Right forelimb (tissue), 1 donor: ENCODE results near the gene TMEM37.

Experiments
- DNase-seq: peaks from one replicate; pipeline ENCODE4 v3.0.0-alpha.2; 2018

The TMEM37 gene

DNA sequence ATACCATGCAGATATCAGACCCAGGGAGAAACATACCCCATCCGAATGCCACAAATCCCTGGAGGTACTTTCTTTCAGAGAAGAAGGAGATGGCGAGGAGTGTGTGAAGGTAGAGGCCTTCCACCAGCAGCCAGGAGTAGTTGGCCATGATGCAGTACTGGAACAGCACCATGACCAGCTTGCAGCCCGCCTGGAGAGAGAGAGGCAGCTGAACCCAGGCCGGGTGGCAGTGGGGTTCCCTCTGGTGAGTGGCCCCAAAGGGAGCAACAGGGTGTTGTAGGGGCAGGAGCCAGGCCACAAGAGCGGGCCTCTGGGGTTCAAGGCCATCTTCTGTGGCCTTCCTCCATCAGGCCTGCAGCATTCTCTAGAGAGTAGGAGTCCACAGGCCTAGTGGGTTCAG, 30.2 kb downstream of the TMEM37 start:
- no peak for DNase-seq

- DNase-seq = no peak
Observed at GRCh38 chr2:119462574-119462973, 30.9 kb downstream of the TMEM37 start.

- no peak for DNase-seq
Observed at GRCh38 chr2:119463136-119463535, 31.5 kb downstream of the TMEM37 start.

- DNase-seq = no peak
Observed at GRCh38 chr2:119463990-119464389, 32.3 kb downstream of the TMEM37 start.

DNA sequence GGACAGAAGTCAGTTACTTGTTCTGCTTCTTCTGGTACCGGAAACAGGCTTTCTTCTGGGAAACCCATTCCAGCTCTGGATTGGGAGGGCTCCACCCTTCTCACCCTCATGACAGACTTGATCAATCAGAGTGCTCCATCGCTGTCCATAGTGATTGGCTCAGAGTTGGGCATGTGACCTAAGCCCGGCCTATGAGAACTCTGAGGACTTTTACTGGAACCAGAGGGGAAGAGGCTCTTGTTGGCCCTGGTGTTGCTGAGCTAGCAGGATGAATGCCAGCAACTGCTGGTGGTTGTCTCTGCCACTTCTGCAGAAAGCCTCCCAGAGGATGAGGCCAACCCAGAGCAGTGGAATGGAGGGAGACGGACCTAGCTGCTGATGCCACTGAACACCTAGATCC, 33.3 kb downstream of the TMEM37 start:
- no peak for DNase-seq

DNA sequence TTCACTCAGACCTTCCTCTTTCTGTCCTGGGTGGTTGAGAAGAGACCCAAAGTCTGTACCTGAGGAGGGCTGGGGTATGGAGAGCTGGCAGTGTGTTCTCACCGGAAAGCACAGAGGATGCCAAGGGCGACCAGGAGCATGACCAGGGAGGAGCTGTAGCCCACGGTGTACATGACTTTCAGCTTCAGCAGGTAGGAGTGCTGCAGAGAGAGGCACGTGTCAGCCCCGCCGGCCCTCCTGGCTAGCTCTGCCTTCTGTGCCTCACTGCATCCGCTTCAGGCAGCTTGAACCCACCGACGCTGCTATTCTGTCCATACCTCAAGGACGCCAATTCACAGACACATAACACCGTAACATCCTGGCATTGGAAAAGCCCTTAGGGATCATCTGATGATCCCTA, 34.0 kb downstream of the TMEM37 start:
- no peak for DNase-seq

DNA sequence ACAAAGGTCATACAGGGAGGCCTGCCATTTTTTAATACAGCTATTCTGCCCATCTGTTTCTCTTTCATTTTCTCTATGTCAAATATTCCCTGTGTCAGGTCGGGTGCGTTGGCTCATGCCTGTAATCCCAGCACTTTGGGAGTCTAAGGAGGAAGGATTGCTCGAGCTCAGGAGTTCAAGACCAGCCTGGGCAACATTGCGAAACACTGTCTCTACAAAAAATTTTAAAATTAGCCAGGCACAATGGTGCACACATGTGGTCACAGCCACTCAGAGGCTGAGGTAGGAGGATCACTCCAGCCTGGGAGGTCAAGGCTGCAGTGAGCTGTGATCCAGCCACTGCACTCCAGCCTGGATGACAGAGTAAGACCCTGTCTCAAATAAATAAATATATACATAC, 34.7 kb downstream of the TMEM37 start:
- no peak for DNase-seq

DNA sequence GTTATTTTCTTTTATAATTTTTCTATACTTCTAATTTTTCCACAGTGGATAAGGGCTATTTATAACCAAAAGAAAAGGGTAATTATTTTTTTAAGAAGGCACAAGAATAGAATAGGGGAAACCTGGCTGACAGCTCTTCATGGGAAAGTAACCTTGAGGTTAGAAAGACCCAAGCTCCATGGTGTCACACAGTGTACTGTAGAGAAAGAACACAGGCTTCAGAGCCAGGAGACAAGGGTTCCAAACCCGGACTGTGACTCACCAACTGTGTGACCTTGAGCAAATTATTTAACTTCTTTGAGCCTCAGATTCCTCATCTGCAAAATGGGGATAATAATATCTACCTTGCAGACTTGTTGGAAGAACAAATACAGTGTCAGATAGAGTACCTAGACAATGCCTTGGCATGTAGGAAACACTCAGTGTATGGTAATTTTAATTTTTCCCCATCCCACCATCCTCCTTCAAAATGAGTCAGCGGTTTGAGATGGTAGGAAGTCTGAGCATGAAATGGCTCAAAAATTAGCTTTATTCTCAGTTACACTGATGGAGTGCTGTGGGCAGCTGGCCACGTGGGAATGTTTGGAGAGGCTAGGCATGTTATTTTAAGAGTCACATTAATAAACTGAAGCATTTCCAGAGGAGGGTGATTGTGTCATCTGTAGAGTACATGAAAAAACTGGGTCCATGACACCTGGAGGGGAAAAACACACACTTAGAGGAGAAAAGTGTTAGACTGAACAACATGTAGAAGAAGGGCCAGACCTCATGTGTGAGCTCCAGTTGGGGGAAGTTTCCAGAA, 36.7 kb downstream of the TMEM37 start:
- DNase-seq = no peak

- peak; percentile 23 for DNase-seq
Observed at GRCh38 chr2:119469131-119469530, 37.5 kb downstream of the TMEM37 start.

DNA sequence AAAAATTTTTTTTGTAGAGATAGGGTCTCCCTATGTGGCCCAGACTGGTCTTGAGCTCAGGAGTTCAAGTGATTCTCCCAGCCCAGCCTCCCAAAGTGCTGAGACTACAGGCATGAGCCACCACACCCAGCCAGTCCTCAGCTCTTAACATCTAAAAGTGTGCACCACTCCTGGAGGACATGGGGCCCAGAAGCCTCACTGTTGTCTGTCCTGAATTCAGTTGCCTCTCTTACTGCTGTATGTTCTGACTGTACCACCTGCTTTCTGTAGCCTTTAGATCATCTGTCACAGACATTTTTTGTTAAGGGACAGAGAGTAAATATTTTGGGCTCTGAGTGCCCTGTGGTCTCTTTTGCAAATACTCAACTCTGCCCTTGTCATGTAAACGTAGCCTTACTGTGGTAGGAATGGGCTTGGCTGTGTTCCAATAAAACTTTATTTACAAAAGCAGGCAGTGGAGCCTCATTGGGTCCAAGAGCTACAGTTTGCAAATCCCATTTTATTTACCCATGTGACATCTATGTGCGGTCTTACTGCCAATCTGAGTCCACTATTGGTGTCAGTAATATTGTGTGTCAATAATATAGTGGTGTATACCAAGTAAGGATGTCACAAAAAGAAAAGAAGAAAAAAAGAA, 38.1 kb downstream of the TMEM37 start:
- DNase-seq = no peak

GRCh38 chr2:119472749-119473148, 41.1 kb downstream of the TMEM37 start:
- peak; percentile 18 for DNase-seq

DNA sequence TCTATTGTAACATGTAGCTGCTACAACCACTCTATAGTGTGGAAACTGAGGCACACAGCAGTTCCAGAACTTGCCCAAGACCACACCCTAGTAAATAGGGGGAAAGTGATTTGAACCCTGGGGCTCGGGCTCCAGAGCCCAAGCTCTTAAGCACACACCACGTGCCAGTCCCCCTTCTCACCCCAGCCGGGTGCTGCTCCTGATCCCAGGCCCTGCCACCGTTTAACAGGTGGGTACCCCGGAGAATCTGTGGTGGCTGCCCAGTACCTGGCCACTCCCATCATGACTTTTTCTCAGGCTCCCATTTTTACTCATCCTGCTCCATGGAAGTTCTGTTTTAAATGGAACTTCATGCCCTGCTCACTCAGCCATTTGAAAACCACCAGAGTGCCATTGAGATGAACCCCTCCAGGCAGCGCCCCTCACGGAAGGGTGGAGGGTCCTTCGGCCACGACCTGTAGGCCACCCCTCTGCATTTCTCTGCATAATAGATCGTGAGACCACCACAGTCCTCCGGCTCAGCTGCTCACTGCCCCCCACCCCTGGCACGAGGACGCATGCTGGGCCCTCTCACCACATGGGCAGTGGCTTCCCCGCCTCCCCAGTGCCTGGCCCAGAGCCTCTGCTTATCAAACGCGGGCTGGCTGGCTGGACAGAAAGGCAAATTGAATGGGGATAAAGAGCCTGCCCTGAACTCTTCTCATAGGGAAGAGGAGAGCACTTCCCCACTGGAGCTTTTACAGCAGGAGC, 42.1 kb downstream of the TMEM37 start:
- peak; percentile 20 for DNase-seq

DNA sequence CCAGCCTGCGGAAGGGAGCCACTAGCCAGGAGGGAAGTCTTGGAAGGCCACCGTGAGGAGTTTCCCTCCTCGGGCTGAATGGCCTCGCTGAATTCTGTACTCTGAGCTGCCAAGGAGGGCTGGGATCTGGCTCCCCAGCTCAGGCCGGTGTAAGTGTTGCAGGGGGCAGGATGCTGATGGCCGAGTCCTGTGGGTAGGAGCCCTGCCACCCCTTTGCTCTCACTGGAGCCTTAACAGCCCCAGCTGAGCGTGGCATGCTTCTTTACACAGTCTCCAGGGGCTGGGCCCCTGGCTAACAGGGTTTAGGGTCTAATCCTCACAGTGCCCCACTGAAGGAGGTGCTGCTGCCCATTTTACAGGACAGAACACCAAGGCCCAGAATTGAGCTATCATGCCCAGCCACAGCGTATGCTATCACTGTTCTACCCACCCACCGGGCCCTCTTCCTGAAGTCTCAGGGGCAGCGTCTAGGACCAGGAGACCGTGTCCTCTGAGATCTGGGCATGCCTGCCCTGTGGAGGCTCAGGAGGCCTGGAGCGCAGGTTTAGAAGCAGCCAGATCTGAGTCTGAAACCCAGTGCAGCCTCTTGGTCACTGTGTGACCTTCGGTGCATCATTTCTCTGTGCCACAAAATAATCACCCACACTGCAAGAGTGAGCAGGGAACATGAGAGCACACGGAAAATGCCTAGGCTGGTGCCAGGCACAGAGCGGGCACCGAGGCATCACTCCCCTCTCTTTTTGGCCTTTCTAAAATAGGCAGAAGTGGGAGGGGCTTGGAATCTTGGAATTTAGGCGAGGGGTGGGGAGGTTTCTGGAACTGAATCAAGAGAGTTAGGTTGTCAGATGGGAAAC, 42.9 kb downstream of the TMEM37 start:
- peak; percentile 40 for DNase-seq

DNA sequence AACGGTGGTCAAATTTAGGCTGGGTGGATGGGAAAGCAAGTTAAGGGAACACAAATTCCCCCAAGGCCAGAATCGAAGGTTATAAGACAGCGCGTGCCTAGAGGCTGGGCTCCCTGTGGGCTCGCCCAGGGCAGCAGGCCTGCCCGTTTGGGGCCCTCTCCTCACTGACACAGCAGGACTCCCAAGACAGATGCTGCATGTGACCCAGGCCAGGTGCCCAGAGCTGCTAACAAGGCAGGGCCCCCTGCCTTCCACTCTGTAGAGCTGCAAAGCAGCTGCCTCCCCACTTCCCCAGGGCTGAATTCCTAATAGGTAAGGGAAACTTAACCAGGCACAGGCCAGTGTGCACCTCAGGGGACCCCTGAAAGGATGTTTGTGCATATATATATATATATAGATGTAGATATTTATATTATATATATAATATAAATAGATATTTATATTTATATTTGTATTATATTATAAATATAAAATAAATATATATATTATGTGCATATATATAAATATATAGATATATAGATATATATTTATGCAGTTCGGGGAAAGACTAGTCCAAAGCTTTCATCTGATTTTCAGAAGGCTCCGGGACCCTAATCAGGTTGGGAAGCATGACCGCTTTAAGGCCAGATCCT, 43.7 kb downstream of the TMEM37 start:
- peak; percentile 38 for DNase-seq

DNA sequence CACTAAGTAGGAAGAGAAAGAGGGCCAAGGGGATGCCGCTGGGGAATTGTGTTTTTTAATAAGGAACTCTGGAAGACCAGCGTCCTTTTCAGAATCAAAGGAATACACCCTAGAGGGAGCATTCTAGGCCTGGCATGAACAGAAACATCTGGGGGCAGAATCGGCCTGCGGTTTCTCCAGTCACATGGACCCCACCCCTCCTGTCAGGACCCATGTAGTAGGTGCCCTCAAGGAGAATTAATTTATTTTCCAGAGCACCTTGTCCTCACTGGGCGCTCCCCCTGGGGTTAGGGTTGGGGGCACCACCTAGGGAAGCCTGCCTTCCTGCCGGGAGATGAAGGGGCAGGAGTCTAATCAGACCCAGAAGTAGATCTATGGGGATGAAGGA, 44.2 kb downstream of the TMEM37 start:
- no peak for DNase-seq

- DNase-seq = peak; percentile 66
Observed at GRCh38 chr2:119476301-119477112, 44.9 kb downstream of the TMEM37 start.

GRCh38 chr2:119477113-119477505, 45.5 kb downstream of the TMEM37 start:
- no peak for DNase-seq

GRCh38 chr2:119478188-119478977, 46.7 kb downstream of the TMEM37 start:
- DNase-seq = peak; percentile 28

DNA sequence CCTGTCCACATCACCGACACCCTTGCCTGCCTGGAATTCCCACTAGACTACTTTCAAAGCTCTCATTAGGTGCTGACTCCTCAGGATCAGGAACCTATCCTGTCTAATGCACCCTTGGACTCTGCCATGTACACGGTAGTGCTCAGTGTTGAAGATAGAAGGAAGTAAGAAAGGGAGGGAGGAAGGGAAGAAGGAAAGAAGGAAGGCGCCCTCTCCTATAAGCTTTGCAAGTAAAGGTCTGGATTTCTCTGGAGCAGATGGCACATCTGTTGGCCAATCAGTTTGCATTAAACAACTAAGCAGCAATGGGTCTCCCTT, 47.3 kb downstream of the TMEM37 start:
- peak; percentile 24 for DNase-seq

- DNase-seq = no peak
Observed at GRCh38 chr2:119480184-119480583, 48.5 kb downstream of the TMEM37 start.

DNA sequence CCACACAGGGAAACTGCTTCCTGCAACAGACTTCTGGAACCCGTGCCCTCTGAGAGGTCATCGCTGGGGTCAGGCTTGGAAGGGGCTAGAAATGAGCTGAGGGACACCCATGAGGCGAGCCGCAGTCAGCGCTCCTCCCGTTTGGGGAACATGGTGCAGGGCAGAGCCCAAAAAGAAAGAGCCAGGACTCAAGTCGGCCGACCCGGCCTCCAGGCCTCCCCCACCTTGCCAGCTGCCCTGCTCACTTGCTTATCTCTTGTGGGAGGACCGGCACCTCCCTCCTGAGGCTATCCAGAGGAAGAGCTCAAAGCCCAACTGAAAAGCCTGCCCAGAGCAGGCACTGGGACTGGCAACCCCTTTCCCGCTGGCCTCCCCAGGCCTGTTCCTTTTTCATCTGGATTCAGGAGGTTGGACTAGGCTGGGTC, 49.1 kb downstream of the TMEM37 start:
- peak; percentile 16 for DNase-seq
